HepG2 (cell line): ENCODE data around the gene CDK13. TPM values are rescaled to one million over a fixed set of nuclear protein-coding genes. Genes with fewer than 3 reads are reported as not detected.
A peak's percentile ranks its signal among the peaks of the same experiment; 100 is the strongest.

Experiments
- FLYWCH1 ChIP-seq: sonication (generic); formaldehyde crosslinking; IDR thresholded peaks from 2 replicates; pipeline ENCODE4 v1.8.1; 2023; ENCODE audit warnings: mild to moderate bottlenecking, missing genetic modification reagents
- GATAD1 ChIP-seq: IDR thresholded peaks from 2 replicates; pipeline ENCODE4 v1.6.1; 2016; ENCODE audit warnings: missing genetic modification reagents, missing compliant biosample characterization
- GZF1 ChIP-seq: sonication (generic); formaldehyde crosslinking; IDR thresholded peaks from 2 replicates; pipeline ENCODE4 v1.5.1; 2020; ENCODE audit warnings: mild to moderate bottlenecking, missing genetic modification reagents
- MAZ ChIP-seq, 2 experiments: sonication (generic) in 1 of 2; formaldehyde crosslinking in 1 of 2; IDR thresholded peaks; 2 replicates each; pipeline versions ENCODE4 v1.5.0 to v1.6.1; 2012 to 2020; ENCODE audit warnings: low read depth in 2 of 2, mild to moderate bottlenecking in 2 of 2, borderline replicate concordance in 1 of 2, improper control_type of control experiment in 1 of 2, low read length in 1 of 2, missing genetic modification reagents in 1 of 2, moderate library complexity in 1 of 2
- POLR2AphosphoS2 ChIP-seq: IDR thresholded peaks from 2 replicates; pipeline ENCODE4 v1.6.1; 2011; ENCODE audit warnings: low read depth, low read length, improper control_type of control experiment
- RAD21 ChIP-seq: fragments of 450-650 bp; formaldehyde crosslinking; IDR thresholded peaks from 2 replicates; pipeline ENCODE4 v1.5.0; 2020; ENCODE audit warnings: mild to moderate bottlenecking
- STAG1 ChIP-seq: sonication (generic); formaldehyde crosslinking; IDR thresholded peaks from 2 replicates; pipeline ENCODE4 v1.4.0; 2020; ENCODE audit warnings: missing genetic modification reagents
- YEATS2 ChIP-seq: sonication (generic); formaldehyde crosslinking; IDR thresholded peaks from 2 replicates; pipeline ENCODE4 v1.4.0; 2020; ENCODE audit warnings: missing genetic modification reagents, borderline replicate concordance
- ZBTB21 ChIP-seq: sonication (generic); formaldehyde crosslinking; IDR thresholded peaks from 2 replicates; pipeline ENCODE4 v1.4.0; 2020; ENCODE audit warnings: missing genetic modification reagents
- ZBTB42 ChIP-seq: sonication (generic); formaldehyde crosslinking; IDR thresholded peaks from 2 replicates; pipeline ENCODE4 v1.5.0; 2020; ENCODE audit warnings: mild to moderate bottlenecking, missing genetic modification reagents
- ZFP62 ChIP-seq: sonication (generic); formaldehyde crosslinking; IDR thresholded peaks from 2 replicates; pipeline ENCODE4 v1.4.0; 2020; ENCODE audit warnings: missing genetic modification reagents
- ZKSCAN1 ChIP-seq: fragments of 150-350 bp; IDR thresholded peaks from 2 replicates; pipeline ENCODE4 v1.6.1; 2014; ENCODE audit warnings: low read length
- ZKSCAN8 ChIP-seq: IDR thresholded peaks from 2 replicates; pipeline ENCODE4 v1.6.1; 2016; ENCODE audit warnings: borderline replicate concordance, missing genetic modification reagents, missing compliant biosample characterization
- ZMYM2 ChIP-seq: sonication (generic); formaldehyde crosslinking; IDR thresholded peaks from 2 replicates; pipeline ENCODE4 v1.8.0; 2022; ENCODE audit warnings: mild to moderate bottlenecking, missing genetic modification reagents
- ZNF136 ChIP-seq: sonication (generic); formaldehyde crosslinking; IDR thresholded peaks from 2 replicates; pipeline ENCODE4 v1.8.1; 2022; ENCODE audit warnings: low read depth, mild to moderate bottlenecking, moderate library complexity, missing genetic modification reagents
- ZNF20 ChIP-seq: sonication (generic); formaldehyde crosslinking; IDR thresholded peaks from 2 replicates; pipeline ENCODE4 v1.4.0; 2020; ENCODE audit warnings: mild to moderate bottlenecking, moderate library complexity, missing genetic modification reagents
- ZNF207 ChIP-seq: fragments of 450-650 bp; IDR thresholded peaks from 2 replicates; pipeline ENCODE4 v1.6.1; 2016; ENCODE audit warnings: antibody characterized with exemption, borderline replicate concordance
- ZNF276 ChIP-seq: sonication (generic); formaldehyde crosslinking; IDR thresholded peaks from 2 replicates; pipeline ENCODE4 v1.4.0; 2020; ENCODE audit warnings: mild to moderate bottlenecking, low read depth, missing genetic modification reagents
- ZNF598 ChIP-seq: sonication (generic); formaldehyde crosslinking; IDR thresholded peaks from 2 replicates; pipeline ENCODE4 v1.5.1; 2020; ENCODE audit warnings: mild to moderate bottlenecking, missing genetic modification reagents, borderline replicate concordance
- ZNF678 ChIP-seq: sonication (generic); formaldehyde crosslinking; IDR thresholded peaks from 2 replicates; pipeline ENCODE4 v1.4.0; 2020; ENCODE audit warnings: mild to moderate bottlenecking, missing genetic modification reagents
- polyA plus RNA-seq, 8 experiments: library from polyadenylated mRNA; depleted of rRNA in 3 of 8; stranded (reverse) in 7 of 8; unstranded in 1 of 8; fragments of >200 nt; fragmentation: Illumina TruSeq in 4 of 8; extraction: Trizol in 4 of 8; gene quantifications; 2 replicates each; pipeline versions ENCODE4 v1.2.1 to v1.2.3, GENCODE V29; 2011 to 2016; ENCODE audit warnings: low read depth in 4 of 8, missing spikeins in 1 of 8, mixed read lengths in 1 of 8; ENCODE audit not compliant: insufficient read depth in 1 of 8
- total RNA-seq, 5 experiments: library from RNA; depleted of rRNA; stranded (reverse); fragments of >200 nt; fragmentation: Illumina TruSeq; extraction: Trizol; gene quantifications; 2 replicates each; pipeline ENCODE4 v1.2.3, GENCODE V29; 2016; ENCODE audit warnings: low read depth in 1 of 5
- TF ChIP-seq, protein P1 (sequence below): sonication (generic); formaldehyde crosslinking; IDR thresholded peaks from 2 replicates; pipeline ENCODE4 v1.5.1; 2020; ENCODE audit warnings: missing genetic modification reagents, mild to moderate bottlenecking, borderline replicate concordance
- TF ChIP-seq, protein P2 (sequence below), 2 experiments: sonication (generic) in 1 of 2; formaldehyde crosslinking in 1 of 2; IDR thresholded peaks; 2 replicates each; pipeline versions ENCODE4 v1.4.0 to v1.6.1; 2018 to 2020; ENCODE audit warnings: missing genetic modification reagents in 2 of 2, borderline replicate concordance in 1 of 2, low read depth in 1 of 2, mild to moderate bottlenecking in 1 of 2, missing biosample characterization in 1 of 2
- TF ChIP-seq, protein P3 (sequence below): sonication (generic); formaldehyde crosslinking; IDR thresholded peaks from 2 replicates; pipeline ENCODE4 v1.4.0; 2020; ENCODE audit warnings: missing genetic modification reagents, borderline replicate concordance

CDK13 gene
- total and polyA plus RNA-seq, 2 of the 13 experiments (the other 11 are each of a cell fraction or from before 2014, with no cell fraction given), result 21.0 to 40.9 TPM

- TF ChIP-seq ZKSCAN8, result no peak
- 0 out of 2 replicates have a peak, but pooled peaks have one; percentile 16 for TF ChIP-seq RAD21 (CRISPR knock-in tag)
- no peak for TF ChIP-seq ZMYM2 (CRISPR knock-in tag)
- no peak for TF ChIP-seq ZNF276 (CRISPR knock-in tag)
- TF ChIP-seq FLYWCH1 (CRISPR knock-in tag), result no peak
- TF ChIP-seq ZNF598 (CRISPR knock-in tag), result no peak
- TF ChIP-seq, protein P1, sequence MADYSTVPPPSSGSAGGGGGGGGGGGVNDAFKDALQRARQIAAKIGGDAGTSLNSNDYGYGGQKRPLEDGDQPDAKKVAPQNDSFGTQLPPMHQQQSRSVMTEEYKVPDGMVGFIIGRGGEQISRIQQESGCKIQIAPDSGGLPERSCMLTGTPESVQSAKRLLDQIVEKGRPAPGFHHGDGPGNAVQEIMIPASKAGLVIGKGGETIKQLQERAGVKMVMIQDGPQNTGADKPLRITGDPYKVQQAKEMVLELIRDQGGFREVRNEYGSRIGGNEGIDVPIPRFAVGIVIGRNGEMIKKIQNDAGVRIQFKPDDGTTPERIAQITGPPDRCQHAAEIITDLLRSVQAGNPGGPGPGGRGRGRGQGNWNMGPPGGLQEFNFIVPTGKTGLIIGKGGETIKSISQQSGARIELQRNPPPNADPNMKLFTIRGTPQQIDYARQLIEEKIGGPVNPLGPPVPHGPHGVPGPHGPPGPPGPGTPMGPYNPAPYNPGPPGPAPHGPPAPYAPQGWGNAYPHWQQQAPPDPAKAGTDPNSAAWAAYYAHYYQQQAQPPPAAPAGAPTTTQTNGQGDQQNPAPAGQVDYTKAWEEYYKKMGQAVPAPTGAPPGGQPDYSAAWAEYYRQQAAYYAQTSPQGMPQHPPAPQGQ (CRISPR knock-in tag), result no peak
- TF ChIP-seq ZFP62 (CRISPR knock-in tag), result no peak
- TF ChIP-seq GATAD1 (CRISPR knock-in tag), result no peak; the same call in 1 of the 2 replicates
- no peak for TF ChIP-seq ZNF678 (CRISPR knock-in tag)
- no peak for TF ChIP-seq MAZ (IDR thresholded peaks at IDR 0.05; ENCODE audit: borderline replicate concordance, low read depth, low read length)
- TF ChIP-seq MAZ (CRISPR knock-in tag; IDR thresholded peaks at IDR 0.05; ENCODE audit: low read depth), result 0 out of 2 replicates have a peak, but pooled peaks have one; percentile 60
- TF ChIP-seq ZNF136 (CRISPR knock-in tag), result no peak
- no peak for TF ChIP-seq ZKSCAN1
- TF ChIP-seq, protein P2, sequence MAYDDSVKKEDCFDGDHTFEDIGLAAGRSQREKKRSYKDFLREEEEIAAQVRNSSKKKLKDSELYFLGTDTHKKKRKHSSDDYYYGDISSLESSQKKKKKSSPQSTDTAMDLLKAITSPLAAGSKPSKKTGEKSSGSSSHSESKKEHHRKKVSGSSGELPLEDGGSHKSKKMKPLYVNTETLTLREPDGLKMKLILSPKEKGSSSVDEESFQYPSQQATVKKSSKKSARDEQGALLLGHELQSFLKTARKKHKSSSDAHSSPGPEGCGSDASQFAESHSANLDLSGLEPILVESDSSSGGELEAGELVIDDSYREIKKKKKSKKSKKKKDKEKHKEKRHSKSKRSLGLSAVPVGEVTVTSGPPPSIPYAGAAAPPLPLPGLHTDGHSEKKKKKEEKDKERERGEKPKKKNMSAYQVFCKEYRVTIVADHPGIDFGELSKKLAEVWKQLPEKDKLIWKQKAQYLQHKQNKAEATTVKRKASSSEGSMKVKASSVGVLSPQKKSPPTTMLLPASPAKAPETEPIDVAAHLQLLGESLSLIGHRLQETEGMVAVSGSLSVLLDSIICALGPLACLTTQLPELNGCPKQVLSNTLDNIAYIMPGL (CRISPR knock-in tag; IDR thresholded peaks at IDR 0.05; ENCODE audit: borderline replicate concordance in 1 of 2, low read depth in 1 of 2), result peak; percentile 41 to 61
- no peak for TF ChIP-seq ZBTB42 (CRISPR knock-in tag)
- 0 out of 2 replicates have a peak, but pooled peaks have one; percentile 12 for TF ChIP-seq ZNF20 (CRISPR knock-in tag)
- TF ChIP-seq POLR2AphosphoS2, result no peak
- TF ChIP-seq ZBTB21 (CRISPR knock-in tag), result no peak
- TF ChIP-seq, protein P3, sequence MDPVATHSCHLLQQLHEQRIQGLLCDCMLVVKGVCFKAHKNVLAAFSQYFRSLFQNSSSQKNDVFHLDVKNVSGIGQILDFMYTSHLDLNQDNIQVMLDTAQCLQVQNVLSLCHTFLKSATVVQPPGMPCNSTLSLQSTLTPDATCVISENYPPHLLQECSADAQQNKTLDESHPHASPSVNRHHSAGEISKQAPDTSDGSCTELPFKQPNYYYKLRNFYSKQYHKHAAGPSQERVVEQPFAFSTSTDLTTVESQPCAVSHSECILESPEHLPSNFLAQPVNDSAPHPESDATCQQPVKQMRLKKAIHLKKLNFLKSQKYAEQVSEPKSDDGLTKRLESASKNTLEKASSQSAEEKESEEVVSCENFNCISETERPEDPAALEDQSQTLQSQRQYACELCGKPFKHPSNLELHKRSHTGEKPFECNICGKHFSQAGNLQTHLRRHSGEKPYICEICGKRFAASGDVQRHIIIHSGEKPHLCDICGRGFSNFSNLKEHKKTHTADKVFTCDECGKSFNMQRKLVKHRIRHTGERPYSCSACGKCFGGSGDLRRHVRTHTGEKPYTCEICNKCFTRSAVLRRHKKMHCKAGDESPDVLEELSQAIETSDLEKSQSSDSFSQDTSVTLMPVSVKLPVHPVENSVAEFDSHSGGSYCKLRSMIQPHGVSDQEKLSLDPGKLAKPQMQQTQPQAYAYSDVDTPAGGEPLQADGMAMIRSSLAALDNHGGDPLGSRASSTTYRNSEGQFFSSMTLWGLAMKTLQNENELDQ (CRISPR knock-in tag), result no peak
- TF ChIP-seq ZNF207, result no peak
- TF ChIP-seq YEATS2, result no peak
- no peak for TF ChIP-seq STAG1 (CRISPR knock-in tag)
- 0 out of 2 replicates have a peak, but pooled peaks have one; percentile 48 for TF ChIP-seq GZF1 (CRISPR knock-in tag)
Observed at GRCh38 chr7:39949971-39950472, at the start of gene CDK13 (continued).
